GM12878 (cell line): ENCODE measurements around the gene ADK. TPM values are rescaled to one million over a fixed set of nuclear protein-coding genes. Genes with fewer than 3 reads are reported as not detected.
A peak's percentile ranks its signal among the peaks of the same experiment; 100 is the strongest.

Source experiments
- ATAC-seq: fragments of 200-7000 bp; cut with Tn5 transposase; 3 replicates; pipeline ENCODE4 v1.9.1; 2020; ENCODE audit warnings: mild to moderate bottlenecking, moderate library complexity
- BruUV-seq: library from RNA; stranded (reverse); fragments of 400-500 nt; replicated peaks from 2 replicates; lab custom pipeline; 2021; lab: Mats Ljungman, UMichigan
- CTCF ChIA-PET: fragments of 300-600 bp; sonication (Branson Sonifier 250); formaldehyde crosslinking; extraction: SDS; loops from one replicate; lab custom pipeline; 2021; ENCODE audit warnings: inconsistent platforms; lab: Yijun Ruan, JAX
- POLR2A ChIA-PET: fragments of 350-600 bp; formaldehyde crosslinking; extraction: SDS; loops from one replicate; lab custom pipeline; 2021; ENCODE audit warnings: inconsistent platforms; lab: Charles Lee
- RAD21 ChIA-PET: fragments of 300-600 bp; sonication (Branson Sonifier 250); formaldehyde crosslinking; loops from one replicate; lab custom pipeline; 2023; ENCODE audit warnings: antibody characterized with exemption; ENCODE audit not compliant: unreplicated experiment; lab: Charles Lee
- SMC1A ChIA-PET: fragments of 300-600 bp; sonication (Branson Sonifier 250); formaldehyde crosslinking; loops from one replicate; lab custom pipeline; 2023; ENCODE audit not compliant: unreplicated experiment, uncharacterized antibody; lab: Charles Lee
- DNase-seq: peaks from one replicate; pipeline ENCODE4 v3.0.0-alpha.2; 2011; ENCODE audit warnings: low read depth, low spot score
- FAIRE-seq: peaks from 3 replicates; lab custom pipeline; 2011; peaks lifted over from hg19 to GRCh38; lab: Jason Lieb, UNC
- H2AFZ ChIP-seq: 2 replicates; pipeline ENCODE4 v1.6.0; 2011; ENCODE audit warnings: low read depth, low read length, control low read depth; ENCODE audit not compliant: control insufficient read depth
- H3K27ac ChIP-seq: 2 replicates; pipeline ENCODE4 v1.5.1; 2011; ENCODE audit warnings: control low read depth; ENCODE audit not compliant: control insufficient read depth, insufficient read depth
- H3K27me3 ChIP-seq, 2 experiments: replicated peaks in 1 of 2; 2 replicates each; pipeline versions ENCODE4 v1.6.0 to v1.6.1; 2011; ENCODE audit warnings: low read length in 1 of 2; ENCODE audit not compliant: control insufficient read depth in 2 of 2, insufficient read depth in 2 of 2
- H3K36me3 ChIP-seq, 2 experiments: 2 replicates each; pipeline ENCODE4 v1.5.1; 2011; ENCODE audit warnings: low read length in 1 of 2; ENCODE audit not compliant: control insufficient read depth in 2 of 2, insufficient read depth in 2 of 2
- H3K4me1 ChIP-seq: 2 replicates; pipeline ENCODE4 v1.6.1; 2011; ENCODE audit warnings: mild to moderate bottlenecking, low read length, moderate library complexity, mixed read lengths; ENCODE audit not compliant: control insufficient read depth, insufficient read depth
- H3K4me2 ChIP-seq: 2 replicates; pipeline ENCODE4 v1.6.0; 2011; ENCODE audit warnings: control low read depth; ENCODE audit not compliant: control insufficient read depth, insufficient read depth
- H3K4me3 ChIP-seq: fragments of 200-600 bp; sonication (generic); 2 replicates; pipeline ENCODE4 v1.5.1; 2016
- H3K79me2 ChIP-seq: 2 replicates; pipeline ENCODE4 v1.6.0; 2011; ENCODE audit warnings: low read length; ENCODE audit not compliant: control insufficient read depth, insufficient read depth
- H3K9ac ChIP-seq: 2 replicates; pipeline ENCODE4 v1.8.0; 2011; ENCODE audit warnings: low read length, control low read depth, mixed read lengths; ENCODE audit not compliant: control insufficient read depth, insufficient read depth
- H3K9me3 ChIP-seq: replicated peaks from 3 replicates; pipeline ENCODE4 v1.5.1; 2011; ENCODE audit warnings: mild to moderate bottlenecking, low read length; ENCODE audit not compliant: control insufficient read depth, insufficient read depth
- H4K20me1 ChIP-seq: 2 replicates; pipeline ENCODE4 v1.6.0; 2011; ENCODE audit not compliant: control insufficient read depth, insufficient read depth
- BCL11A ChIP-seq: IDR thresholded peaks from 2 replicates; pipeline ENCODE4 v1.6.1; 2011; ENCODE audit warnings: low read depth, low read length
- CBX5 ChIP-seq: sonication (generic); IDR thresholded peaks from 2 replicates; pipeline ENCODE4 v1.6.1; 2016; ENCODE audit warnings: low read depth, moderate library complexity, mild to moderate bottlenecking, inconsistent platforms
- CHD4 ChIP-seq: fragments of 200-600 bp; sonication (generic); IDR thresholded peaks from 2 replicates; pipeline ENCODE4 v1.6.1; 2016; ENCODE audit warnings: mild to moderate bottlenecking
- EED ChIP-seq: sonication (generic); IDR thresholded peaks from 2 replicates; pipeline ENCODE4 v1.6.1; 2016; ENCODE audit warnings: antibody characterized with exemption, low read depth
- HDAC6 ChIP-seq: fragments of 200-600 bp; sonication (generic); IDR thresholded peaks from one replicate; pipeline ENCODE4 v1.8.0; 2017; ENCODE audit warnings: antibody characterized with exemption; ENCODE audit not compliant: unreplicated experiment
- JUNB ChIP-seq: IDR thresholded peaks from 2 replicates; pipeline ENCODE4 v1.6.1; 2016; ENCODE audit warnings: antibody characterized with exemption, mild to moderate bottlenecking
- KAT2A ChIP-seq: conservative IDR thresholded peaks from 2 replicates; pipeline ENCODE4 v1.6.1; 2011; ENCODE audit warnings: low read depth, low read length; ENCODE audit not compliant: control insufficient read depth
- MEF2A ChIP-seq: IDR thresholded peaks from 2 replicates; pipeline ENCODE4 v1.6.1; 2011; ENCODE audit warnings: low read depth, mild to moderate bottlenecking, low read length, moderate library complexity; ENCODE audit not compliant: insufficient read depth
- MYC ChIP-seq: IDR thresholded peaks from 2 replicates; pipeline ENCODE4 v1.6.1; 2011; ENCODE audit warnings: mild to moderate bottlenecking, low read length, moderate library complexity, inconsistent platforms; ENCODE audit not compliant: insufficient read depth, insufficient replicate concordance, insufficient read length, severe bottlenecking
- RFX5 ChIP-seq: IDR thresholded peaks from 2 replicates; pipeline ENCODE4 v1.6.1; 2011; ENCODE audit warnings: low read depth, low read length, improper control_type of control experiment
- SIN3A ChIP-seq: IDR thresholded peaks from 2 replicates; pipeline ENCODE4 v1.6.1; 2012; ENCODE audit warnings: low read depth, low read length, improper control_type of control experiment
- STAT1 ChIP-seq: fragments of 450-650 bp; conservative IDR thresholded peaks from 2 replicates; pipeline ENCODE4 v1.6.1; 2014; ENCODE audit warnings: antibody characterized with exemption, mild to moderate bottlenecking
- STAT3 ChIP-seq: IDR thresholded peaks from 2 replicates; pipeline ENCODE4 v1.6.1; 2011; ENCODE audit warnings: low read depth, low read length, improper control_type of control experiment
- TCF12 ChIP-seq: IDR thresholded peaks from 2 replicates; pipeline ENCODE4 v1.6.1; 2011; ENCODE audit warnings: low read depth, mild to moderate bottlenecking, low read length
- ZNF207 ChIP-seq: fragments of 450-650 bp; IDR thresholded peaks from 2 replicates; pipeline ENCODE4 v1.6.1; 2014; ENCODE audit warnings: antibody characterized with exemption, mild to moderate bottlenecking, borderline replicate concordance
- ZNF217 ChIP-seq: fragments of 450-650 bp; IDR thresholded peaks from 2 replicates; pipeline ENCODE4 v1.6.1; 2017; ENCODE audit warnings: antibody characterized with exemption, mild to moderate bottlenecking
- WGBS: methylation state at CpG from one replicate; pipeline ENCODE4 v1.1.6; 2016; ENCODE audit warnings: low lambda C conversion rate; ENCODE audit not compliant: insufficient replicate concordance, insufficient coverage; ENCODE audit errors: missing lambda C conversion rate; 5-methylcytosine and 5-hydroxymethylcytosine counted together
- in situ Hi-C: fragments of 300-500 bp; cut with MboI; formaldehyde crosslinking; loops from 9 replicates; pipeline ENCODE4 v1.14.3; 2018; ENCODE audit warnings: mixed read lengths
- intact Hi-C: fragments of 100-400 bp; cut with micrococcal nuclease; formaldehyde crosslinking; loops from one replicate; pipeline ENCODE4 v1.14.2; 2022; ENCODE audit not compliant: unreplicated experiment
- polyA plus RNA-seq, 11 experiments: library from polyadenylated mRNA; depleted of rRNA in 4 of 11; unstranded in 6 of 11; stranded (reverse) in 5 of 11; fragments of >200 nt; fragmentation: Nextera tagmentation in 4 of 11; fragmentation: Illumina TruSeq in 1 of 11; extraction: Ambion mirVana in 4 of 11; extraction: Trizol in 1 of 11; gene quantifications; 1 replicate in 1 of 11; 2 replicates in 10 of 11; pipeline versions ENCODE4 v1.2.1 to v1.2.3, GENCODE V29; 2011 to 2016; ENCODE audit warnings: inconsistent platforms in 2 of 11, missing spikeins in 2 of 11, low read depth in 1 of 11
- total RNA-seq, 4 experiments: library from RNA; depleted of rRNA in 3 of 4; stranded (reverse); fragments of >200 nt in 3 of 4; fragmentation: Illumina TruSeq in 1 of 4; extraction: Trizol in 1 of 4; gene quantifications; 2 replicates each; pipeline versions ENCODE4 v1.2.1 to v1.2.3, GENCODE V29; 2013 to 2021
- TF ChIP-seq, protein P1 (sequence below): IDR thresholded peaks from 2 replicates; pipeline ENCODE4 v1.6.1; 2011; ENCODE audit warnings: low read depth, mild to moderate bottlenecking, low read length, moderate library complexity, borderline replicate concordance; ENCODE audit errors: extremely low read depth
- TF ChIP-seq, protein P2 (sequence below): IDR thresholded peaks from 2 replicates; pipeline ENCODE4 v1.6.1; 2011; ENCODE audit warnings: borderline replicate concordance, low read depth, mild to moderate bottlenecking, moderate library complexity, low read length; ENCODE audit not compliant: insufficient read depth, poor library complexity, severe bottlenecking

Gene ADK
- total and polyA plus RNA-seq, 10 of the 15 experiments (the other 5 are each of a cell fraction or from before 2014, with no cell fraction given): 42.0 to 151 (median 81.6) TPM

DNA sequence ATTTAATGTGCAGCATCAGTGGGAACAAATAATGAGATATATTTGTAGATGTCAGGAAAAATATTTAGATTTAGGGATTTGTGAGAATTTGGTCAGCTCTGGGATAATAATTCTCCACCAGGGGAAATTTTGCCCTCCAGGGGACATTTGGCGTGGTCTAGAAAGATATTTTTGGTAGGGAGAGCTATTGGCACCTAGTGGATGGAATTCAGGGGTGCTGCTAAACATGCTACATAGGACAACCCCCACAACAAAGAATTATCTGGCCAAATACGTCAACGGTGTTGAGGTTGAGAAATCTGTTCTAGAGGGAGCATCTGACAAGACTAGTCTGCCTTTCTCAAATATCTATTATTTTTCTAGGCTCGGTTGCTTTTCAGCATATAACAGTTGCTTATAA is 2.1 kb downstream of the ADK start:
- 63% methylated on average over 4 of the region's 4 CpGs for WGBS
- H2AFZ ChIP-seq: no peak overlapping the region
- BruUV-seq: no TSS peak
- ATAC-seq: no peak
- in situ Hi-C loops: no loop called here
- FAIRE-seq: no peak
- H4K20me1 ChIP-seq: no peaks in the 10 kb centered on the region
- H3K9me3 ChIP-seq: no peaks in the 10 kb centered on the region
- peak overlapping the region; percentile 99; the same call in 1 of the 2 replicates for H3K27ac ChIP-seq
- H3K36me3 ChIP-seq: no peaks in the 10 kb centered on the region
- peak overlapping the region; percentile 68 for H3K4me3 ChIP-seq
- intact Hi-C loops: loop anchor here (10.0 kb wide), 1 partner anchor 672 kb away; the partner anchor contains the start of gene KAT6B
- H3K4me1 ChIP-seq: peaks cover 19% of the 10 kb centered on the region
- no peaks in the 10 kb centered on the region for H3K27me3 ChIP-seq
- ChIA-PET POLR2A (interaction anchor here (0.8 to 2.2 kb wide), 4 partner anchors 10 to 16 kb away, joined by 3 to 11 read pairs (median 6); no protein-coding TSS in a partner anchor), SMC1A (interaction anchor here (0.9 to 6.6 kb wide), 8 partner anchors 14 to 81 kb away, joined by 3 to 78 read pairs (median 4); no protein-coding TSS in a partner anchor), CTCF (interaction anchor here (0.6 to 6.4 kb wide), 8 partner anchors 14 to 867 kb away, joined by 3 to 51 read pairs (median 3); no protein-coding TSS in a partner anchor), RAD21 (interaction anchor here (0.6 to 6.4 kb wide), 6 partner anchors 9 to 61 kb away, joined by 3 to 58 read pairs (median 4); no protein-coding TSS in a partner anchor)
- H3K9ac ChIP-seq: peak overlapping the region; percentile 16; the same call in 1 of the 2 replicates
- no peak for TF ChIP-seq TCF12
- no peak for TF ChIP-seq KAT2A
- TF ChIP-seq JUNB: no peak
- no peak for TF ChIP-seq MYC
- TF ChIP-seq CBX5: no peak
- TF ChIP-seq, protein P1, sequence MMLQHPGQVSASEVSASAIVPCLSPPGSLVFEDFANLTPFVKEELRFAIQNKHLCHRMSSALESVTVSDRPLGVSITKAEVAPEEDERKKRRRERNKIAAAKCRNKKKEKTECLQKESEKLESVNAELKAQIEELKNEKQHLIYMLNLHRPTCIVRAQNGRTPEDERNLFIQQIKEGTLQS: no peak
- no peak for TF ChIP-seq STAT3
- no peak for TF ChIP-seq SIN3A
- TF ChIP-seq ZNF217: no peak
- no peak for TF ChIP-seq STAT1
- no peak for TF ChIP-seq CHD4
- TF ChIP-seq, protein P2, sequence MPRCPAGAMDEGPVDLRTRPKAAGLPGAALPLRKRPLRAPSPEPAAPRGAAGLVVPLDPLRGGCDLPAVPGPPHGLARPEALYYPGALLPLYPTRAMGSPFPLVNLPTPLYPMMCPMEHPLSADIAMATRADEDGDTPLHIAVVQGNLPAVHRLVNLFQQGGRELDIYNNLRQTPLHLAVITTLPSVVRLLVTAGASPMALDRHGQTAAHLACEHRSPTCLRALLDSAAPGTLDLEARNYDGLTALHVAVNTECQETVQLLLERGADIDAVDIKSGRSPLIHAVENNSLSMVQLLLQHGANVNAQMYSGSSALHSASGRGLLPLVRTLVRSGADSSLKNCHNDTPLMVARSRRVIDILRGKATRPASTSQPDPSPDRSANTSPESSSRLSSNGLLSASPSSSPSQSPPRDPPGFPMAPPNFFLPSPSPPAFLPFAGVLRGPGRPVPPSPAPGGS: no peak
- no peak for TF ChIP-seq ZNF207
- no peak for TF ChIP-seq BCL11A
- TF ChIP-seq HDAC6: no peak
- no peak for TF ChIP-seq MEF2A
- TF ChIP-seq EED: no peak
- no peak for TF ChIP-seq RFX5
- H3K79me2 ChIP-seq: peaks cover 92% of the 10 kb centered on the region
- H3K4me2 ChIP-seq: peak overlapping the region; percentile 84
- no peak for DNase-seq
